Transverse colon (tissue), 4 donors: ENCODE measurements around the gene NR1H3. TPM values are rescaled to one million over a fixed set of nuclear protein-coding genes. Genes with fewer than 3 reads are reported as not detected.

ENCODE experiments used
- DNase-seq: peaks from one replicate; pipeline ENCODE4 v3.0.0-alpha.2; 2019
- H3K27ac ChIP-seq, 4 donors: fragments of 200-600 bp; sonication (generic); 2 replicates each; pipeline ENCODE4 v1.5.1; 2016 to 2018; ENCODE audit warnings: inconsistent platforms in 4 of 4
- H3K27me3 ChIP-seq: fragments of 200-600 bp; sonication (generic); 2 replicates; pipeline ENCODE4 v1.5.1; 2017; ENCODE audit warnings: inconsistent platforms
- H3K36me3 ChIP-seq, 4 donors: fragments of 200-600 bp; sonication (generic); 2 replicates each; pipeline ENCODE4 v1.5.1; 2017 to 2019; ENCODE audit warnings: inconsistent platforms in 4 of 4
- H3K4me1 ChIP-seq, 4 donors: fragments of 200-600 bp; sonication (generic); 2 replicates each; pipeline ENCODE4 v1.5.1; 2017 to 2020; ENCODE audit warnings: inconsistent platforms in 4 of 4
- H3K4me3 ChIP-seq, 4 donors: fragments of 200-600 bp; sonication (generic); 1 replicate in 1 of 4; 2 replicates in 3 of 4; pipeline versions ENCODE4 v1.5.1 to v1.6.1; 2017 to 2019; ENCODE audit warnings: inconsistent platforms in 4 of 4
- H3K9me3 ChIP-seq, 2 donors: fragments of 200-600 bp; sonication (generic); 2 replicates each; pipeline ENCODE4 v1.5.1; 2017 to 2019; ENCODE audit warnings: inconsistent platforms in 2 of 2
- EP300 ChIP-seq: sonication (generic); formaldehyde crosslinking; IDR thresholded peaks from one replicate; pipeline ENCODE4 v1.6.1; 2017; ENCODE audit warnings: antibody characterized with exemption, low read depth
- POLR2A ChIP-seq: fragments of 450-650 bp; IDR thresholded peaks from one replicate; pipeline ENCODE4 v1.6.1; 2016; ENCODE audit warnings: antibody characterized with exemption, mild to moderate bottlenecking, moderate library complexity
- POLR2AphosphoS5 ChIP-seq, 3 donors: sonication (generic); formaldehyde crosslinking; IDR thresholded peaks; one replicate each; pipeline ENCODE4 v1.6.1; 2016; ENCODE audit warnings: antibody characterized with exemption in 3 of 3
- WGBS, 2 donors: methylation state at CpG; one replicate each; pipeline ENCODE4 v1.1.5; 2018; ENCODE audit warnings: low coverage in 1 of 2; 5-methylcytosine and 5-hydroxymethylcytosine counted together
- in situ Hi-C, 4 donors: fragments of 200-750 bp; cut with MboI; loops; one replicate each; pipeline versions ENCODE4 v1.15.0 to v1.15.1; 2017; ENCODE audit warnings: low sequenced_read_pairs in 3 of 4, low pct_ligation_motif_present in 1 of 4, low pct_unique_long_range_greater_than_20kb in 1 of 4
- intact Hi-C: fragments of 100-400 bp; cut with DNase I; formaldehyde crosslinking; loops from one replicate; pipeline ENCODE4 v1.15.1; 2023; ENCODE audit warnings: low total_unique reads
- total RNA-seq, 4 donors: library from RNA; depleted of rRNA; stranded (reverse); fragments of >200 nt; gene quantifications; one replicate each; pipeline ENCODE4 v1.1.0, GENCODE V29; 2016
- TF ChIP-seq, protein P1 (sequence below), 5 experiments: fragments of 200-600 bp in 3 of 5; fragments of 450-650 bp in 2 of 5; sonication (generic) in 3 of 5; IDR thresholded peaks; 1 replicate in 2 of 5; 2 replicates in 3 of 5; pipeline ENCODE4 v1.5.1; 2016 to 2017; ENCODE audit warnings: antibody characterized with exemption in 5 of 5, inconsistent platforms in 3 of 5, mild to moderate bottlenecking in 2 of 5, moderate library complexity in 1 of 5

NR1H3 gene
- total RNA-seq, 4 donors from 2014 or later: 28.7 to 124 (median 113) TPM

DNA sequence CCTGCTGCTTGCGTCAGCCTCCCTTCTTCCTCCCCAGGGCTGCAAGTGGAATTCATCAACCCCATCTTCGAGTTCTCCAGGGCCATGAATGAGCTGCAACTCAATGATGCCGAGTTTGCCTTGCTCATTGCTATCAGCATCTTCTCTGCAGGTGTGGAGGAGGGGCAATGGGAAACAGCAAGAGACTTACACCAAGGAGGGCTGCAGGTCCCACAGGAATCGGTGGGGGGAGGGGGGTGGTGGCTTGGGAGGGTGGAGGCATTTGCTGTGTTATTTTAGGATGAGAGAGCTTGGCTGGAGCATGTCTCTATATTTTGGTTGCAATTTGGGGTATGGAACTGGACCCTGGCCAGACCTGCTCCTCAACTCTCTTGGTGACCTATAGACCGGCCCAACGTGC, 10.1 kb downstream of the NR1H3 start:
- Histone ChIP-seq H3K4me3 (no peak overlapping the region), H3K4me1 (peaks cover 26 to 49% (median 41%) of the 10 kb centered on the region in 4 donors), H3K27me3 (no peaks in the 10 kb centered on the region), H3K36me3 (no peaks in the 10 kb centered on the region), H3K27ac (peak overlapping the region; percentile 94 to 98 (median 97)), H3K9me3 (no peaks in the 10 kb centered on the region)
- in situ Hi-C loops: loop anchor here in 1 of 4 donors (10.0 kb wide), 1 partner anchor 93 kb away; the partner anchor contains the start of gene ARFGAP2
- DNase-seq: no peak
- intact Hi-C loops: no loop called here
- WGBS, 2 donors: 76% methylated on average over 6 of the region's 6 CpGs; no CpG with 5 or more reads in 1 of the 2 donors
- TF ChIP-seq EP300 (no peak), POLR2A (no peak), POLR2AphosphoS5 (IDR thresholded peaks at IDR 0.05) (no peak)
- TF ChIP-seq, protein P1, sequence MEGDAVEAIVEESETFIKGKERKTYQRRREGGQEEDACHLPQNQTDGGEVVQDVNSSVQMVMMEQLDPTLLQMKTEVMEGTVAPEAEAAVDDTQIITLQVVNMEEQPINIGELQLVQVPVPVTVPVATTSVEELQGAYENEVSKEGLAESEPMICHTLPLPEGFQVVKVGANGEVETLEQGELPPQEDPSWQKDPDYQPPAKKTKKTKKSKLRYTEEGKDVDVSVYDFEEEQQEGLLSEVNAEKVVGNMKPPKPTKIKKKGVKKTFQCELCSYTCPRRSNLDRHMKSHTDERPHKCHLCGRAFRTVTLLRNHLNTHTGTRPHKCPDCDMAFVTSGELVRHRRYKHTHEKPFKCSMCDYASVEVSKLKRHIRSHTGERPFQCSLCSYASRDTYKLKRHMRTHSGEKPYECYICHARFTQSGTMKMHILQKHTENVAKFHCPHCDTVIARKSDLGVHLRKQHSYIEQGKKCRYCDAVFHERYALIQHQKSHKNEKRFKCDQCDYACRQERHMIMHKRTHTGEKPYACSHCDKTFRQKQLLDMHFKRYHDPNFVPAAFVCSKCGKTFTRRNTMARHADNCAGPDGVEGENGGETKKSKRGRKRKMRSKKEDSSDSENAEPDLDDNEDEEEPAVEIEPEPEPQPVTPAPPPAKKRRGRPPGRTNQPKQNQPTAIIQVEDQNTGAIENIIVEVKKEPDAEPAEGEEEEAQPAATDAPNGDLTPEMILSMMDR (IDR thresholded peaks at IDR 0.05): no peak

DNA sequence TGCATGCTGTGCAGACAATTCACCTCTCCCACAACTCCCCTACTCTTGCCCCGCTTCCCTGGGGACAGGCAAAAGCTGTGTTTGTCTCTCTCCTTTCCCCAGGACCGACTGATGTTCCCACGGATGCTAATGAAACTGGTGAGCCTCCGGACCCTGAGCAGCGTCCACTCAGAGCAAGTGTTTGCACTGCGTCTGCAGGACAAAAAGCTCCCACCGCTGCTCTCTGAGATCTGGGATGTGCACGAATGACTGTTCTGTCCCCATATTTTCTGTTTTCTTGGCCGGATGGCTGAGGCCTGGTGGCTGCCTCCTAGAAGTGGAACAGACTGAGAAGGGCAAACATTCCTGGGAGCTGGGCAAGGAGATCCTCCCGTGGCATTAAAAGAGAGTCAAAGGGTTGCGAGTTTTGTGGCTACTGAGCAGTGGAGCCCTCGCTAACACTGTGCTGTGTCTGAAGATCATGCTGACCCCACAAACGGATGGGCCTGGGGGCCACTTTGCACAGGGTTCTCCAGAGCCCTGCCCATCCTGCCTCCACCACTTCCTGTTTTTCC, 10.7 kb downstream of the NR1H3 start:
- no peaks in the 10 kb centered on the region for H3K27me3 ChIP-seq
- H3K36me3 ChIP-seq: no peaks in the 10 kb centered on the region
- H3K4me1 ChIP-seq: peaks cover 26 to 51% (median 41%) of the 10 kb centered on the region in 4 donors
- no peak for DNase-seq
- intact Hi-C loops (no loop called here), in situ Hi-C loops (loop anchor here in 1 of 4 donors (10.0 kb wide), 1 partner anchor 94 kb away; the partner anchor contains the start of gene ARFGAP2)
- H3K27ac ChIP-seq: peak overlapping the region; percentile 94 to 98 (median 97)
- peak overlapping the region in 2 of 4 donors; percentile 87 to 95 for H3K4me3 ChIP-seq
- no peaks in the 10 kb centered on the region for H3K9me3 ChIP-seq
- TF ChIP-seq, protein P1 (IDR thresholded peaks at IDR 0.05): no peak
- no peak for TF ChIP-seq EP300
- TF ChIP-seq POLR2A: no peak
- no peak for TF ChIP-seq POLR2AphosphoS5 (IDR thresholded peaks at IDR 0.05)
- WGBS, 2 donors: 46 to 60% methylated on average over 5 to 13 of the region's 13 CpGs

DNA sequence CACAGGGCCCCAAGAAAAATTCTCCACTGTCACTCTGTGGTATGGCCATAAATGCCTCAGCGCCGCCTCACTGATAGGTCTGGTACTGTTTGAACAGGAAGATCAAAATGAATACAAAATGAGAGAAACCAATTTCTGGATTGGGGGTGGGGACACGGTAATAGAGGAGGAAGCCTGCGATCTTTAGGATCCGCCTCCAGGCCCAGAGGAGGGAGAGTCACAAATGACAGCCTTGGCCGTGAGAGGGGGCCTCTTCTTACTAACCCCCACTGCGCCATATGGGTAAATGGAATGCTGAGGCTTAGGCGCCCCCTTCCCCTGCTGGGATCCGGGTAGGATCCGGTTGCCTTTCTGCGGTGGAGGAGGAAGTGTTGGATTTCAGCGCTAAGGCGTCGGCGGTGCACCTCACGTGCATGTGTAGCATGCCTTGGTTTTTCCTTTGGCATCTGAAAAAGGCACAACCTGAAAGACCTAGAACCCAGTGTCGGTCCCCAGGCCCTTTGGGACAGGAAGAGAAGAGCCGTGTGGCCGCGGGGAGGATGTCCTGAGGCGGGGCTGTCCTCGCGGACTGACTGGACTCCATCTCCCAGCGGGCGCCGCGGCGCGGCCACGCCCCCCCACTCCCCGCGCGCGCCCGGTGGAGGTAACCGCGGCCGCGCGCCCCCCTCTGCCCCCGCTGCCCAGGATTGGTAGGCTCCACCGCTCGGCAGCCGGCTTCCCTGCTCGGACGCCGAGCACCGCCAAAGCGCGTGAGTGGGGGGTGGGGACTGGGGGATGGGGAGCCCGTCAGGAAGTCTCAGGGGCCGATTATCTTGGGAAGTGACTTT, 11.4 kb downstream of the NR1H3 start:
- H3K27me3 ChIP-seq: no peaks in the 10 kb centered on the region
- no peaks in the 10 kb centered on the region for H3K9me3 ChIP-seq
- 2% methylated on average over 44 of the region's 52 CpGs; no CpG with 5 or more reads in 1 of the 2 donors for WGBS, 2 donors
- peak in 2 of 3 donors; percentile 26 to 61 for TF ChIP-seq POLR2AphosphoS5 (IDR thresholded peaks at IDR 0.05)
- TF ChIP-seq EP300: no peak
- TF ChIP-seq, protein P1 (IDR thresholded peaks at IDR 0.05): peak in 4 of 5 experiments; percentile 24 to 60 (median 42)
- TF ChIP-seq POLR2A: peak; percentile 62
- H3K4me1 ChIP-seq: peaks cover 26 to 51% (median 41%) of the 10 kb centered on the region in 4 donors
- peak overlapping the region; percentile 94 to 98 (median 97) for H3K27ac ChIP-seq
- intact Hi-C loops: no loop called here
- in situ Hi-C loops: loop anchor here in 1 of 4 donors (10.0 kb wide), 1 partner anchor 94 kb away; the partner anchor contains the start of gene ARFGAP2
- peak; percentile 91 for DNase-seq
- peaks cover 0 to under 1% (median 0%) of the 10 kb centered on the region in 4 donors for H3K36me3 ChIP-seq
- H3K4me3 ChIP-seq: peak overlapping the region; percentile 63 to 95 (median 88)

DNA sequence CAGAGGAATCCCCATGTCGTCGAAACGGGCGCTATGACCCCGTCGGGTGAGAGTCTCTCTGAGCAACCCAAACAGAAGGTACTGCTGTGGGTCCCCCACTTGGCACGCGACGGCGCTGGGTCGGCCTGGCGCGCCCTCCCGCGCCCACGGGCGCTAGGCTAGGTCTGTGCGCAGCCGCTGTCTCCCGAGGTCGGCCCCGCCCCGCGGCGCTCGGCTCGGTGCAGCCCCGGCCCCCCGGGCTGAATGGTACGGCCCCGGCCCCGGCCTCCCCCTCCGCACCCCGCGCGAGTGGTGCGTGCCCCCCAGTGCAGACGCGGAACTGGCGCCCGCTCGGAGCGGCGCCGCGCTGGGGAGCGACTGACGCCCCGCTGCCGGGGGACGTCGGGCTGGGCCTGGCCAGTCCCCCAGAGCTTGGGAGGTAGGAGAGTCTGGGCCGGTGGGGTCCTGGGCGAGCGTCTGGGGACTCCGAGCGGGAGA, 12.1 kb downstream of the NR1H3 start, which contains the start of gene MADD:
MADD (plus strand) TSS at position 305 of the 477 bp plus-strand sequence.
- whole genome bisulfite sequencing, 2 donors: 0% methylated on average over 18 of the region's 57 CpGs; no CpG with 5 or more reads in 1 of the 2 donors
- Histone ChIP-seq H3K4me3 (peak within 1 kb of the TSS; percentile 63 to 95 (median 88)), H3K4me1 (peaks cover 26 to 48% (median 41%) of the 10 kb centered on the region in 4 donors), H3K36me3 (peaks cover 0 to 7% (median 3%) of the 10 kb centered on the region in 4 donors), H3K9me3 (no peaks in the 10 kb centered on the region), H3K27ac (peak within 1 kb of the TSS; percentile 94 to 98 (median 97)), H3K27me3 (no peaks in the 10 kb centered on the region)
- peak; percentile 90 for DNase-seq
- TF ChIP-seq, protein P1 (IDR thresholded peaks at IDR 0.05): no peak
- peak; percentile 78 to 83 (median 82) for TF ChIP-seq POLR2AphosphoS5 (IDR thresholded peaks at IDR 0.05)
- TF ChIP-seq POLR2A: peak; percentile 76
- TF ChIP-seq EP300: no peak
- in situ Hi-C loops: loop anchor here in 1 of 4 donors (10.0 kb wide), 1 partner anchor 95 kb away; the partner anchor contains the start of gene ARFGAP2
- intact Hi-C loops: loop anchor here (10.0 kb wide), 1 partner anchor 75 kb away; no protein-coding TSS in a partner anchor
